Stimulated activated CD4-positive, alpha-beta T cell treated with anti-CD3 and anti-CD28 coated beads, Interleukin-1b, Interleukin-23, amount 100 ng/mL, for 48 hours (primary cell): ENCODE results near the gene GNAS-AS1.

Source experiments
- DNase-seq: peaks from one replicate; pipeline ENCODE4 v3.0.0-alpha.2; 2020

The GNAS-AS1 gene

GRCh38 chr20:58850693-58851174 lies at the start of gene GNAS-AS1:
Gene GNAS-AS1, minus strand, starts transcription at chr20:58850902.
- peak; percentile 89 for DNase-seq

DNA sequence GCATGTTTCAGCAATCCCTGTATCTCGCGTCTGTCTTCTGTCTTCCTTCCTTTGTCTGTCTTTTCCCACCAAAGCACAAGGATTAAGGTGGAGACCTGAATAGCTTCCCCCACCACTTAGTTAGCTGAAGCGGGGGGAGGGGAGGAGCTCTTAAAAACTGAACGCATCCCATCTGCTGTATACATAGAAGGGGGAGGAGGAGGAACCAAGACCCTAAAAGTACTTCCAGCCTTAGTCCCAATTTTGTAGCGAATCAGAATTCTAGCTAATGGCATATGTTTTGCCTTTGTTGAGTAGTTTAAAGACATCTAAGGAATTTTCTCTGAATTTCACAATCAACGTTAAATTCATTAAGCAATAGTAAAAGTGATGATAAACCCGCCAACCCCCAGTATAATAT lies 49.7 kb upstream of the GNAS-AS1 start:
- DNase-seq: no peak

- DNase-seq: no peak
These were observed 48.8 kb upstream of the GNAS-AS1 start for GRCh38 chr20:58899512-58899911.

GRCh38 chr20:58898629-58899408 lies 48.1 kb upstream of the GNAS-AS1 start:
- no peak for DNase-seq

DNA sequence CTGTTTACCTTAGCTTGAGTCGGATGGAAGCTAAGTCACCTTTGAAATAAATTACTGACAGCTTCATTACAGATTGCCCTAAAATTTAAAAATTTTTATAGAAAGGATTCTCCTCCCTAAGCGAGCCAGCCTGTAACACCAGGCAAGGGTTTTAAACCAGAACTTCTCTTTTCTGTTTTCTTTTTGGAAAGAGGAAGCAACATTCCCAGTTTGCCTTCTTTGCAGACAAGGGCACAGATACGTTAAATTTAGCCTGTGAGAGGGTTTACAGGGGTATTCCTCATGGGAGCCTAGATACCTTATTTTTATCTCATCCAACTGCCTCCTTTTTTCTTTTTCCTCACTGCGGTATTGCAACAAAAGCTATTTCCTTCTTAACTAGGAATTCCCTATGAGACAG lies 46.8 kb upstream of the GNAS-AS1 start:
- DNase-seq: no peak

- DNase-seq: no peak
These were observed 46.1 kb upstream of the GNAS-AS1 start for GRCh38 chr20:58896820-58897219.

GRCh38 chr20:58895448-58896180 lies 44.9 kb upstream of the GNAS-AS1 start:
- no peak for DNase-seq

GRCh38 chr20:58894652-58895447 lies 44.1 kb upstream of the GNAS-AS1 start:
- no peak for DNase-seq

GRCh38 chr20:58893355-58894120 lies 42.8 kb upstream of the GNAS-AS1 start:
- peak; percentile 75 for DNase-seq

DNA sequence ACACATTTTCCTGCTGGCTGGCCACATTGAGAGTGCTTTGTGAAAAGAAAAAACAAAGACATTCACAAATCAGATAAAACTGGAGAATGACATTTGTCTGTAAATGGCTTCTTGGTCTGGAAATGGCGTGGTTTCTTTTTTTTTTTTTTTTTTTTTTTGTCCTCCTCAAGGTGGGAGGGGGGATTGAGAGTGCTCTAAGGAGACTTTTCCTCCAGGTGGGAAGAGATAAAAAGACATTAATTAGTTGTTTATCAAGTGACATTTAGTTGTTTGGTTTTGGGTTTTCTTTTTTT lies 42.2 kb upstream of the GNAS-AS1 start:
- no peak for DNase-seq

GRCh38 chr20:58892141-58892931 lies 41.6 kb upstream of the GNAS-AS1 start:
- DNase-seq: peak; percentile 77

GRCh38 chr20:58891718-58892140 lies 41.0 kb upstream of the GNAS-AS1 start:
- DNase-seq: peak; percentile 37

DNA sequence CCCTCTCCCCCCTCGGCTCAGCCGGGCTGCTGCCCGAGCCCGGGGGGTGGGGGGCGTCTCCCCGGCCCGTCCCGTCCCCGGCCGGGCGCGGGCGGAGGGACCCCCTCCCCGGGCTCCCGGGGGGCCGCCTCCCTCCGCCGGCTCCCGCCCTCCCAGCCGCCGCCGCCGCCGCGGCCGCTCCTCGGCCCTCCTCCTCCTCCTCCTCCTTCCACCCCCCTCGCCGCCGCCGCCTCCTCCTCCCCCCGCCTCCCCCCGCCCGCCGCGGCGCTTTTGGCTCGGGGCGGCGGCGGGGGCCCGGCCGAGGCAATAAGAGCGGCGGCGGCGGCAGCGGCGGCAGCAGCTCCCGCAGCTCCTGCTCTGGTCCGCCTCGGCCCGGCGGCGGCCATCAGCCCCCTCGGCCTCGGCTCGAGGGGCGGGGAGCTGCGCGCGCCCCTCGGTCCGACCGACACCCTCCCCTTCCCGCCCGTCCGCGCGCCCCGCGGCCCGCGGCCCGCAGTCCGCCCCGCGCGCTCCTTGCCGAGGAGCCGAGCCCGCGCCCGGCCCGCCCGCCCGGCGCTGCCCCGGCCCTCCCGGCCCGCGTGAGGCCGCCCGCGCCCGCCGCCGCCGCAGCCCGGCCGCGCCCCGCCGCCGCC lies 40.5 kb upstream of the GNAS-AS1 start:
- peak; percentile 64 for DNase-seq

- DNase-seq: peak; percentile 53
These were observed 39.9 kb upstream of the GNAS-AS1 start for GRCh38 chr20:58890518-58891085.

DNA sequence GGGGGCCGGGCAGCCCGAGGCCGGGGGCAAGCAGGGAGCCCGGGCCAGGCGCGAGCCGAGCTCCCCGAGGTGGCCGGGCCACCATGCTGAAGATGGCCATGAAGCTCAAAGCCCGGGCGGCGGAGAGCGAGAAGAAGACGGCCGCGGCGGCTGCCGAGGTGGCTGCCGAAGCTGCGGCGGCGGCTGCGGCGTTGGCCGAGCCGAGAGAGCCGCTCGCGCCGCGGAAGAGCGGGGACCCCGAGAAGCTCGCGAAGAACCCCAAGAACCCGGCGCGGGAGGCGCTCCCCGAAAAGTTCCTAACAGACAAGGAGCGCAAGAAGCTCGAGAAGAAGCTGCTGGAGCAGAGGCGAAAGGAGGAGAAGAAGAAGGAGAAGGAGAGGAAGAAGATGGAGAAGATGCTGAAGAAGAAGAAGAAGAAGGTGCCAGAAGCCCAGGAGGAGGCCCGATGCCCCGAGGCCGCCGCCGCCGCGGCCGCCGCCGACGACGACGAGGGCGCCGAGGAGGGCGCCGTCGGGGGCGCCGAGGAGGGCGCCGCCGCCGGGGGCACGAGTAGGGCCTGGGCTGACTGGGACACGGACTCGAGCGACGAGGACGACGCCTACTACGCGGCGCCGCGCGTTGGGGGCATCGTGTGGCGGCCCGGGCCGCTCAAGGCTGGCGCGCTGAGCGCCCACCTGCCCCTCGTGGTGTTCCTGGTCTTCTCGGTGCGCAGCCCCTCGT lies 39.3 kb upstream of the GNAS-AS1 start:
- no peak for DNase-seq

DNA sequence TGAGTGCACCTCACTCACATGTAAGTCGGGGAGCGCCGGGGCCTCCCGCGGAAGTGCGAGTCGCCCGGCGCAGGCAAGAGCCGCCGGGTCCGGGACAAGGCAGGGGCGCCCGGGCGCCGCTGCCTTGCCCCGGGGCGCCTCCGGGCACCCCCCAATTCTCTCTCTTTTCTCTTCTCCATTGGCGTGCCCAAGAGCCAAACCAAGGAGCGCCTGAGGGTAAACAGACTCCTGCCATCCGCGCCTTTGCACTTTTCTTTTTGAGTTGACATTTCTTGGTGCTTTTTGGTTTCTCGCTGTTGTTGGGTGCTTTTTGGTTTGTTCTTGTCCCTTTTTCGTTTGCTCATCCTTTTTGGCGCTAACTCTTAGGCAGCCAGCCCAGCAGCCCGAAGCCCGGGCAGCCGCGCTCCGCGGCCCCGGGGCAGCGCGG lies 38.6 kb upstream of the GNAS-AS1 start:
- no peak for DNase-seq

DNA sequence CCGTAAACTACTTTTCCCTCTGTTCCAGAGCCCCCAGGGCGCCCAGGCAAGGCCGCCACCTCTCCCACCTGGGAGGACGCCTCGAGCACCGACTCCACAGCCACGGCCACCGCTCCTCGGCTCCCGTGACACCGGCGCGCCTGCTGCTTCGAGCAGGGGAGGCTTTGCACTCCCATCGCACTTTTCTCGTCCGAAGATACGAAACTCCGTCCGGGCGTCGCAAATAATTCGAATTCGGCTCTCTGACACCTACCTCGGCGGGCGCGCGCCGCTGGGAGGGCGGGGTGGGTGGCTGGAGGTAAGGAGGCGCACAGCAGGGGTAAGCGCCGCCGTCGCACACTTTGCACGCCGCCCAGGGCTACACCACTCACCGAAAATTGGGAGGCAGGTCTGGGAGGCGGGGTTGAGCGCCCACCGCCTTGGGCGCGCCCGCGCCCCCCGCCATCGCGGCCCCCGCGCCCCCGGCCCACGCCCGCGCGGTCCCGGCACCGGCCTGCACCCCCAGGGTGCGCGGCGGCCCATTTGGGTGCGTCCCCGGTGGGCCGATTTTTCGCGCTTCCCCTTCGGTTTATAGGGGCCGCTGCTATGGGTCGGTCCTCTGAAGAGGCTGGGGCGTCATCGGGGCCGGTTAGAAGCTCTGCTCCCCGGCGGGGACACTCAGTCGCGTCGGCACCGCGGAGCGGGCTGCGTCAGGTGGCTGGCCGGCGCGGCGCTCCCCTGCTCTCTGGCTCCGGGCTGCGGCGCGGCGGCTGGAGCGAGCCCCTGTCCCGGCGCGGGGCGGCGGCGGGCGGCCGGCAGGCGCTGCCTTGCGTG lies 38.0 kb upstream of the GNAS-AS1 start:
- DNase-seq: peak; percentile 84

DNA sequence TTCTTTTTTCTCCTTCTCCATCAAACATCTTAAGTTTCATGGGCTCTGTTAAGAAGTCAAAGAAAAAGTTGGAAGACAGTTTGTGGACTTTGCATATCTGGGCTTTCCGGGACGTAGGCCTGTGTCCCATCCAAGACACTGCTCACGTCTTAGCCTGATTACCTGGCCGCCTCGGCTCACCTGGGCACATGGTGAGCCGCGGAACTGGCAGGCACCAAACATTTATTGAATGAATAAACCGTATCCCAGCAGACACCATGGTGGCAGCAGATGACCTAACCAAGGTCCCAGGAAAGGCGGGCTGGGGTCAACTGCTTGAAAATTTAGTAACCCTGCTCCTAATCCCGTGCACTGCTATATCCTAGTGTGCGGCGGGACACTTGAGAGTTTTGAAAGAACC lies 37.4 kb upstream of the GNAS-AS1 start:
- DNase-seq: no peak

GRCh38 chr20:58886546-58886945 lies 35.8 kb upstream of the GNAS-AS1 start:
- DNase-seq: no peak
